ENCODE measurements around the gene GPR25.

DNA sequence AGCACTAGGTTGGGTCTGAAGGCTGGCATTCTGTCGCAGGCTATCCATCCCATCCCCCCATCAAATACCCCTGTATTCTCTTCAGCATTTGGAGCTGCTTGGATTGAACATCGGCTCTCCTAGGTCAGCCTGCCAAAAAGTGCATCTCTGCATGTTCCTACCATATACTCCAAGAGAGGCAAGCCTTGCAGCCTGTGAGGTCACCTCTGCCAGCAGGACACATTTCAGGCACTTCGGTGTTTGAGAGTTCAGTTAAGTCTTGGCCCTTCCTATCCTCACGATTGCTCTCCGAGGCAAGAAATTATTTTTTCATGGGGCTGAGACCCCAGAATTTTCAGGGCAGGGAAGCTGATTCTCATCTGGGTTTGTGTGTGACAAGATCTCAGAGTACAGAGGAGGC lies 2.6 kb downstream of the GPR25 start:
- TF ChIP-seq, protein P1, sequence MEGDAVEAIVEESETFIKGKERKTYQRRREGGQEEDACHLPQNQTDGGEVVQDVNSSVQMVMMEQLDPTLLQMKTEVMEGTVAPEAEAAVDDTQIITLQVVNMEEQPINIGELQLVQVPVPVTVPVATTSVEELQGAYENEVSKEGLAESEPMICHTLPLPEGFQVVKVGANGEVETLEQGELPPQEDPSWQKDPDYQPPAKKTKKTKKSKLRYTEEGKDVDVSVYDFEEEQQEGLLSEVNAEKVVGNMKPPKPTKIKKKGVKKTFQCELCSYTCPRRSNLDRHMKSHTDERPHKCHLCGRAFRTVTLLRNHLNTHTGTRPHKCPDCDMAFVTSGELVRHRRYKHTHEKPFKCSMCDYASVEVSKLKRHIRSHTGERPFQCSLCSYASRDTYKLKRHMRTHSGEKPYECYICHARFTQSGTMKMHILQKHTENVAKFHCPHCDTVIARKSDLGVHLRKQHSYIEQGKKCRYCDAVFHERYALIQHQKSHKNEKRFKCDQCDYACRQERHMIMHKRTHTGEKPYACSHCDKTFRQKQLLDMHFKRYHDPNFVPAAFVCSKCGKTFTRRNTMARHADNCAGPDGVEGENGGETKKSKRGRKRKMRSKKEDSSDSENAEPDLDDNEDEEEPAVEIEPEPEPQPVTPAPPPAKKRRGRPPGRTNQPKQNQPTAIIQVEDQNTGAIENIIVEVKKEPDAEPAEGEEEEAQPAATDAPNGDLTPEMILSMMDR (IDR thresholded peaks at IDR 0.05): no peak
- TF ChIP-seq POLR2A (IDR thresholded peaks at IDR 0.05): no peak

Measured in breast epithelium (tissue), 3 donors.